ENCODE results near the gene DCDC1.

GRCh38 chr11:31323145-31323544 is 46.4 kb downstream of the DCDC1 start:
- TF ChIP-seq EZH2 (IDR thresholded peaks at IDR 0.05; ENCODE audit: borderline replicate concordance, low read depth, low read length, poor library complexity, severe bottlenecking) = no peak
- no peak for TF ChIP-seq CTCF (conservative IDR thresholded peaks at IDR 0.05; ENCODE audit: low read depth, low read length)

All from A673 (cell line).